HG02759 (cell line): ENCODE measurements around the gene GPR141.

Experiments
- ATAC-seq: cut with Tn5 transposase; IDR thresholded peaks from one replicate; pipeline ENCODE4 v1.9.1; 2021; ENCODE audit warnings: mild to moderate bottlenecking, moderate library complexity; ENCODE audit not compliant: unreplicated experiment

The GPR141 gene

DNA sequence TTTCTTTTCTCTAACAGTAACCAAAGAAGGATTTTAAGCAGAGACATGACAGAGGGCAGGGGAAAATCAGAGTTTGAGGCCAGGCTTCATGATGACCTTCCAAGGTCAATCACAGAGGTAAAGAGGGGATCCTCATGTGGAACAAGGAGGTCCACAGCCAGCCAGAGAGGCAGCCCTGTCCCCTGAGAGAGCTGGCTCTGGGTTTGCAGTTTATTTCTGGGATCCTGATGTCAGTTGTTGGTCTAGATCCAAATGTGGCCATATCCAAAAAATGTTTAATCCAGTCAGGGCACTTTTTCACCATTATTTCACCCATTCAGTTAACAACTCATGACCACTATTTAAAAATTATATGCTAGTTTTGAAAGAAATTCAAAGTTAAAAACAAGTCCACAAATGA lies 45.6 kb downstream of the GPR141 start:
- no peak for ATAC-seq

DNA sequence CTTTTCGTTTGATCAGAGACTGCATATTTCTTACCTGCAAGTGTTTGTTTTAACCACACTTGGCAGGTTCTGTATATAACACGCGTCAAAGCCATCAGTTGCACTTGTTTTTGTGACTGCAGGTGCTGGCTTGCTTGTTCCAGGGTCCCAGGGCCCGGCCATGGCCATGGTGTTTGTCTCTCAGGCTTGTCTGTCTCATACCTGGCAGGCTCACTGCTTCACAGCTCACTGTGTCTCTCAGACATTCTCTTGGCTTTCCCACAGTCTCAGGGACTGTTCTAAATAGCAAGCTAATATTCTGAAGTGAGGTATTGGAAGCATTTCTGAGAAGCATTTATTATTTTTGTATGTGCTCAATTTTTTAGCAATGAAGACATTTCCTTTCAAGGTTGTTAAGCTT lies 46.9 kb downstream of the GPR141 start:
- no peak for ATAC-seq

DNA sequence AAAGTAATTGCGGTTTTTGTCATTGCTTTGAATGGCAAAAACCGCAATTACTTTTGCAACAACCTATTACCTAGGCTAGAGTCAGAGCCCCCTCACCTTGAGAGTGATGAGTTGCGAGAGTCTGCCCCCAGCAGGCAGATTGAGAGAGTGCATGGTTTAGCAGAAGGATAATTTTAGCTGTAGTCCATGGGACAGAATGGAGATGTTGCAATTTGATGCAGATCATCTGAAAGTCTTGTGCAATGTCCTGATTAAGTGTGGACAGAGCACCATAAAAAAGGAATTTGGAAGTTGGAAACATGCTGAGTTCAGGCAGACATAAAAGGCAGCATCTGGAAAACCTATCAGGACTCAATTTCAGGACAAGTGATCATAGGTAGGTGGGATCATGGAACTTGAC lies 48.7 kb downstream of the GPR141 start:
- ATAC-seq = peak; percentile 83

DNA sequence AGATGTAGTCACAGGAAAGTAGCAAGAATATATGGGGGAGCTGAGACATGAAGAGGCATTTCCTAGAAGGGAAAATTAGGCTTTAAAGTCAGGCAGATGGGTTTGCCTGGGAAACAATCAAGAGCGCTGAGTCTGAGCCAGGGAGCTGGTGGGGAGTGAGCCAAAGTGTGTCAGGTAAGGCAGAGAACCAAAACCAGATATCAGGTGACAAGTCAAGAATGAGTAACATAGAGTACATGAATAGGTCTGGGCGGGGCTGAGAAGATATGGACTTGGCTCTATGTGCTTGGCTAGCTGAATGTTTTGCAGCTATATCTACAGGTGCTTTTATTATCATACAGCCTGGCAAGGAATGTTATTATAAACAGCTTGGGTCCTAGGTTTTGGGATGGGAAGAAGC lies 49.3 kb downstream of the GPR141 start:
- ATAC-seq = no peak

DNA sequence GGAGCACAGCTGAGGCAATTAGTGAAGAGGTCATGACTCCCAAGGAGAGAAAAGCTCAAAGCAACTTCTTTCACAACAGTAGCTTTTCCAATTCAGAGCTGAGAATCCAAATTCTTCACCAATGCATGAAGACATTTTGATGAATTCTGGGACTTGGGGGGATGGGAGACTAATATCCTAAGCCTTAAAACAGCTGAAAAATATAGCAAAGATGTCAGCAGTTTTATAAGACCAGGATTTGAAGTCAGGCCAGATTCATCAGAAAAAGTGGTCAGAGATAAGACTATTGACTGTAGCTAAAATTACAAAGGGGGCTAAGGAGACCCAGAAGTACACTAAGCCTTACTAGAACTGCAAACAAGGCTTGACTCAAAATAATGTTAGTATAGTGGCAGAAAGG lies 51.6 kb downstream of the GPR141 start:
- ATAC-seq = no peak

DNA sequence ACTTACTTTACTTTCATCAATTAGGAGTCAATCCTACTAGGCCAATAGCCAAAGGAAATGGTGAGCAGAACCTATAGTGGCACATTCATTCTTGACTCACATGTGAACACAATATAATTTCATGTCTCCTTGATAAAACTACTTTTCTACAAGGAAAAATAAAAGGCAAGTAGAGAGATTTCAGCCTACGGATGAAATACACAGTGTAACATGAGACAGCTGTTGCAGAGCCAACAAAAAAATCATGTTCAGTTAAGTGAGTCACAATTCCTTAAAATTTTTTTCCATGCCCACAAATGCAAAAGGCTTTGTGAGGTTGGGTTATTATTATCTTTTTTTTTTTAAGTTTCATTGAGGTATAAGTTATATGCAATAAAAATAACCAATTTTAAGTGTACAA lies 54.8 kb downstream of the GPR141 start:
- no peak for ATAC-seq

DNA sequence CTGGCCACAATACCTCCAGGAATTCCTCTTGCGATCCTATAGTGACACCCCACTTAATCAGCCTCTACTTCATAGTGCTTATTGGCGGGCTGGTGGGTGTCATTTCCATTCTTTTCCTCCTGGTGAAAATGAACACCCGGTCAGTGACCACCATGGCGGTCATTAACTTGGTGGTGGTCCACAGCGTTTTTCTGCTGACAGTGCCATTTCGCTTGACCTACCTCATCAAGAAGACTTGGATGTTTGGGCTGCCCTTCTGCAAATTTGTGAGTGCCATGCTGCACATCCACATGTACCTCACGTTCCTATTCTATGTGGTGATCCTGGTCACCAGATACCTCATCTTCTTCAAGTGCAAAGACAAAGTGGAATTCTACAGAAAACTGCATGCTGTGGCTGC lies 56.8 kb downstream of the GPR141 start:
- ATAC-seq = no peak

DNA sequence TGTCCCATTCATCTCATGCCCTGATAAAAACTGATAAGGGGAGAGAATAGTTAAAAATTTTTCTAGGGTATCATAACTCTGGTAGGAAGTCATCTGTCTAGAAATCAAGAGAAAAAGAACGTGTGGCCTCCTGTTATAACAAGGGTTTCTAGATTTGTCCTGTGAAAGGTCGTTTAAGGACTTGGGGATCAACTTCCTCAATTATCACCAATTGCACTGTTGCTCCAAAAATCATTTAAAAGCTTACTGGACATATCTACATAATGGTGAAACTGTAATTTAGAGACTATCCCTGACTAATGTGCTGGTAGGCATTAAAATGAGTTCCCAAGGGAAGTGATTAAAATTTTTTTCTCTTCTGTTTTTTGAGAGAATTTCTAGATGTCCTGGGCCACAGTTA lies 58.2 kb downstream of the GPR141 start:
- ATAC-seq = no peak

DNA sequence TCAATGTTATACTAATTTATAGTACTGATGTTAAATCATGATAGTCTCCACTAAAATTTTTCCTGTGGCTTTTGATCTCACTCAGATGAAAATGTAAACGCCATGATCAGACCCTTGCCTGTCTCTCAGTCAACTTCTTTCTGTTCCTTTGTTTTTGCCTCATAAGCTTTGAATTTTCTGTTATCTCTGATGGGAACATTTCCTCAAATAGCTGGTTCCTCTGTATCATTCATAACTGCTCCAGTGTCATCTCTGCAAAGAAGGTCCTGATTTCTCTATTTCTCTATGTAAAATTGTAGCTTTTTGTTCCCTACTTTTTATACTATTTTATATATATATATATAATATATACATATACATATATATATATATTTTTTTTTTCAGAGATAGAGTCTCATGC lies 67.5 kb downstream of the GPR141 start:
- ATAC-seq = no peak

DNA sequence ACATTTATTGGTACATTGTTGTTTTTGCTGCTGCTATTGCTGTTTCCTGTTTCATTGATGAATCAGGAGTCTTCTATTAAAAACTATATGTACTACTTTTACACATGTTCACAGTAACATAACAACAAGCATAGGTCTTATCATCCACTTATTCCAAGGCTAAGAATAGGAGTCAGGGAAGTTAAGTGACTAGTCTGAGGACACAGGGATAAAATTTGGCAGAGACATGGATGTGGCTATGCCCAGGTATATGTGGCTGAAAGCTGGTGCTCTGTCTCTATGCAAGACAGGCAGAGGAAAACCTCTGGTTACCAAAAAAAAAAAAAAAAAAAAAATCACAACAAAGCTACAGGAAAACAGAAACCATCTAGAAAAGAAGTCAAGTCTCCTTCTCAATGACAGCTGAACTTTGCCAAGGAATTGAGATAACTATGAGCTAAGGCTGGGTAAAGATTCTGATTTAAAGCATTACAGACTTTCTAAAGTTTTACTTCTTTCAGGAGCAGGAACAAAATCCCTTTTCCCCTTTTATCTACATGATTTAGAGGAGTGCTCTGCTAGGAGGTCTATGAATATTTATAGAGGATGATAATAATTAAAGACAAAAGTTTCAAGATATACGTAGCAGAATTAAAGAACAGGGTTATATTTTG lies 70.0 kb downstream of the GPR141 start:
- ATAC-seq = no peak

DNA sequence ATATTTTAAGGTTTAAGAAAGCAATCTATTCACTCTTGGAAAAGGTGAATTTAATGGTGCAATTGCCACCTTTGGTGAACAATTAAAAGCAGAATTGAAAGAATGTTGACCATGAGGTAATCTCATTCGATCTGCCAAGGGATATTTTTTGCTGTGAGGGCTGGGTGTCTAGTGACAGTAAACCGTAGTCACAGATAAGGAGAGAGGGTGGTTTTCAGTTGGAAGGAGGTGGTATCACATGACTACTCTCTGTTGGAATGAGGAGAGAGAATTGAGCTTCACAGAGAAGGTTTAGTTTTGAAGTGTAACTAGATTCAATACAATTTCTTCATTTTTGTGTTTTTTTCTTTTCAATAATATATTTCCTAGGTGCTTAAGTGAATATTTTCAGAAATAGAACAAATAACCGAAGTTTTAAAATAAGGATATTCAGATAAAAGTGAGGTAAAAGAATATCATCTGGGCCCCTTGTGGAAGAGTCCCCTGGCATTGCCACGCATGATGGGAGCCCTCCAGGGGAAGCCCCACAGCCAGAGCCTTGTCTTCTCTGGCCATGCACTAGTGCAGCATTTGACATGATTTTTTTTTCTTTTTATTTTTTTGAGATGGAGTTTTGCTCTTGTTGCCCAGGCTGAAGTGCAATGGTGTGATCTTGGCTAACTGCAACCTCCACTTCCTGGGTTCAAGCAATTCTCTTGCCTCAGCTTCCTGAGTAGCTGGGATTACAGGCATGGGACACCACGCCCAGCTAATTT lies 73.4 kb downstream of the GPR141 start:
- ATAC-seq = no peak

DNA sequence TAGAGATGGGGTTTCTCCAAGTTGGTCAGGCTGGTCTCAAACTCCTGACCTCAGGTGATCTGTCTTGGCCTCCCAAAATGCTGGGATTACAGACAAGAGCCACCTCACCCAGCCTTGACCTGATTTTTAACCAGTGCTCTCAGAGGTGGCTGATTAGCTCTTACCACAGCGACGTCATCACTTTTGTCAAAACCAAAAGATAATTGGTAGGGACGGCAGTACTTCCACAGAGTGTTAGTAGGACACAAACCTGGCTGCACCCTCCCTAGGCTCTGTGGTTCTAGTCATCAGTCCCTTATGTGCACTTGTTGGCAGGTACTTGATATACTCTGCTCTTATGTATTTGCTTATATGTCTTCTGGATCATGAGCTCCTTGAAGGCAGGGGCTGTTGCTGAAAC lies 74.0 kb downstream of the GPR141 start:
- no peak for ATAC-seq

DNA sequence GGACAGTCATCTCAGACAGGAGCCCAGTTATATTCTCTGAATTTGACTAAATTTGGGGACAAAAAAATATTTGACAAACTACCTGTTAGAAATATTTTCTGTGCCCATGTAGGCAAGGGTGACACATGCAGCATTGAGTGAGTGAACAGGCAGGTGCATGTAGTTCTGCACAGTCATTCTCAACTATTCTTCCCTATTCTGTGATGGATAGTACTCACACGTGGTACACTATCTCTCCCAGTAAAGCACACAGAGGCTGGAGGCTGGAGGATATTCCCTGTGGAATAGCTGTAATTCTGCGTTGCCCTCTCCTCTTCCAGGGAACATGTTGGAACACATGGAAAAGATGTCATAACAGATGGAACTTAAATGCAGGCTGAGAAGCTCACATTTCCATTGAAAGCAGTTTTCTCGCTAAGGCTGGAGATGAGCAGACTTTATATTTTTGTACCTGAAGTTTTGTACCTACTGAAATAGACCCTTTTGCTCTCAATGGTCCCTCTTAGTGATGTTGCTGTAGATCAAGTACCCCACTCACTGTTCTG lies 75.0 kb downstream of the GPR141 start:
- no peak for ATAC-seq

DNA sequence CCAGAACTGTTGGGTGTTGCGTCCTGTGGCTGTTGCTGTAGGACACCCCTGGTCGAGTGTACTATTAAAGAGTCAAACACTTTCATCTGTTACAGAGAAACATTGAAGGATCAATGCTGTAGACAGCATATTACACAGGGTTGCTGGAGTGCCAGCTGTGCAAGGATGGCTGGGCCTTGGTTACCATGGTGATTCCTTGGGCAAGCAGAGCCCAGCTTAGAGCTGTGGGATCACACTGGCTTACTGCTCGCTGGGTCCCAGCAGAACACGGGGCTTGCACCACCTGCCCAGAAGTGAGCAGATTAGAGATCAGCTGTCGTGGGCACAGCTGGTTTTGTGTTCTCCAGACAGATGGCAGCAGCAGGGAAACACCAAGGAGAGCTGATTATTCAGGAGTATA lies 76.0 kb downstream of the GPR141 start:
- ATAC-seq = no peak

DNA sequence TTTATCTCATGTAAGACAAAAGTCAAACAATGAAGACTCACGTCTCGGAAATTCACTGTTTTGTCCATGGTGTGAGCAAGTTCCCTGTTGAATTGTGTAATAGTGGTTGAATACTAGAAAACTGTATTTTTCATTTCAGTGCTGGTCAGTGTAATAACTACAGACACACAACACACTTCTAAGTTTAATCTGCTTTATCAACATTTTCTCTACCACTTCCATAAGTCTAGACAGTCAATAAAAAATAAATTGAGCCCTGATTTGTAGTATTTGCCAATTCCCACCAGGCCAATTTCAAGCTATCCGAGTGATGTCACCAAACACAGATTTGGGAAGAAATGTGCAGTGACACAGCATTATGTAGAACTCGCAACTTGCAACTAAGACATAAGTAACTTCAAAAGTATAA lies 81.9 kb downstream of the GPR141 start:
- no peak for ATAC-seq

DNA sequence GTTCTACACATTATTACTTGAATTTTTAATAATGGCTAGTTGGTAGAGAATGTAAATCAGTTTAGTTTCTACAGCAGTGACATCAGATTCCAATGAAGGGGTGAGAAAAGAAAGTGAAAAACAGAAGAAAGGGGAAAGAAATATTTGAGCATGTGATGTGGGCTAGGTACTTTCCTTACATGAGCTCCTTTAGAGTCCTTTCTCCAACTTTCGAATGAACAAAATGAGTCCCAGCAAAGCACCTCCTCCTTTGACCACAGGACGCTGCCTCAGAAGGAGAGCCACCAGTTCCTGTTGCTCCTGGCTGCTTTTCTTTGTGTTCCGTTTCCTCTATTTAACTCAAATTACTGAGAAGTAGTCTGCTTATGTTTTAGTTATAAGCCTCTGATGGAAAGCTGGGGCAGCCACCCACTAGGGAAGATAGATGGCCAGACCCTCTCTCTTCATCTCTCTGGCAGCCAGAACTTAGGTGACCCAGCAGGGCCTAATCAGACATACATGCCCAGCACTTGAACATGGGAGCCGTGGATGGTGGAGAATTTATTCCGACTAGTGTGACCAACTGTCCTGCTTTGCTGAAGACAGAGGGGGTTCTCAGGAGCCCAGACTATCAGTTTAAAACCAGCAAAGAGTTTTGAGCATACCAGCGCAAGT lies 82.4 kb downstream of the GPR141 start:
- peak; percentile 92 for ATAC-seq

DNA sequence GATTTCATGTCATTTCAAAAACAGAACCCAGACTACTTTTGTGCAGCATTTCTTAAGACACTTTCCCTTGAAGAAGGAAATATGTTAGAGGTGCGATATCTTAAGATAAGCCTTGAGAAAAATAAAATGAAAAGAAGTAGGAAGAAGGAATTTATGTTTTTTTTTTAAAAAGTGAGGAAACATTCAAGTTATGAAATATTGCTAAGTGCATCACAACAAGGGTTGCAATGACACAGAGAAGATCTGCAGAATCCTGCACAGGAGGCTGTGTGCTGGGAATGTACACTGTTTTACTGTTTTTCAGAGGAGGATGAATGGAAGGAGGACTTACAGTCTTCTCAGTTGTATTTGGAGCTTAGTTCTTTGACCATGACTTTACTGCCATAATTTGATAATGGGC lies 85.0 kb downstream of the GPR141 start:
- ATAC-seq = no peak

DNA sequence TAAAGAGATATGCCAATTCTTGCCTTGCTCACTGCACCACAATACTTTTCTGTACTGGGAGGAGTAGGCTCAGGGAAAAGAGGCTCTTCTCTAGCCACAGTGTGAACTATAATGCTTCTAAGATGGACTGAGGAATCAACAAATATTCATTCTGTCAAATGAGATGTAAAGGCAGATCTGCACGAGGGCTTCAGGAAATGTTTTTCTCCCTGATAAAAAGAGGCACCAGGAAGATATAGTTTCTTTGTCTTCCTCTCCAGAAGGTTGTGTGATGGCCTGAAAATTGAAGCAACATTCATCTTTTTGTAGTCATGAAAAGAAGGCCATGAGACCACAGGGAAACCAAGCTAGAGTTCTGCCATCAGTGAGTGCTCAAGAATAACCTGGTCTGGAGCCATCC lies 85.7 kb downstream of the GPR141 start:
- no peak for ATAC-seq

DNA sequence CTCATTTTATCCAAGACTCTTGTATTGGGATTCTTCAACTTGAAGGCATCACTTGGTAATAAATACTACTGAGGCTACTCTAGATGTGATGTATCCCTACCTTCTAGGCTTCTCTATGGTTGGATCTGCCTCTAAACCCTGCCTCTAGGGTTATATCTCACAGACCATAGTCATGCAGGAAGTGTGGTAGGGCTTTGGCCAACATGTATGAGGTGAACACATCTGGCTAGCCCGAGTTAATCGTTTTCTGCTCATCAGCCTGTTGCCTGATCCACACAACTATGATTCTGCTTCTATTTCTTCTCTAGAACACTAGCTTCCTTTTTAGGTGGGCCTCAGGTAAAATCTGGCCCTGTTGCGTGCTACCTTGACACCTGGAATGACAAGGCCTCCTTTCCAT lies 86.2 kb downstream of the GPR141 start:
- no peak for ATAC-seq

DNA sequence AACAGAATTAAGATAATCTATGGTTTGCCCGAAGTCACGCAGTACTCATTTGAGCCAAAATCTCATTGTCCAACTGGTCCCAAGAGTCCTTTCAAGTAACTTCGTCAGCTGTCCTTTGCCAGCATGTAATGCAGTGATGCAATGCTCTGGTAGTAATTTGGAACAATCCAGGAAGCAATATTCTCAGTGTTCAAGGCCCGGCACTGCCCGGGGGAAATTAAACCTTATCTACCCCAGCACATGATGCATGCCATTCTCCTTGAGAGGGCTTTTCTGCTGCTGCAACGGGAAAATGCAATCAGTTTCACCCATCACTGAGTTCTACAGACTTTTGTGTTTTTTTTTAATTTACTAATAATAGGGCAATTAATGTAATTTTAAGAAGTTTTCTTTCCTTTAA lies 87.3 kb downstream of the GPR141 start:
- no peak for ATAC-seq

DNA sequence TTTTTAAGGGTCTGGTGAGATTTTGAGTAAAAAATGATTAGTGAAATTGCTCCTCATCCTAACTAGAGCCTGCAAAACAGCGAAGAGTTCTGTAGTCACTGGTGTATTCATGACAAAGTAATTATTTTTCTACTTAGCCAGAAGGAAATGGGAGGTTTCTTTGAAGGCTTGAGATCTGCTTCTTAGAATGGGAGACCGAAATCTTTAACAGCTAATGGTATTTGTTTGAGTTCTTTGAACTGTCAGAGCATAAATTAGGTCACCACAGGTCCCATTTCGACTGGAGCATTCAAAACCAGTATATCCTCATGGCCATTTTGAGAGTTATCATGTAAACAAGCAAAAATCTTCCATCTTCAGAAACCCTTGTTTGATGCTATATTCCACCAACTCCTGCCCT lies 87.8 kb downstream of the GPR141 start:
- no peak for ATAC-seq

DNA sequence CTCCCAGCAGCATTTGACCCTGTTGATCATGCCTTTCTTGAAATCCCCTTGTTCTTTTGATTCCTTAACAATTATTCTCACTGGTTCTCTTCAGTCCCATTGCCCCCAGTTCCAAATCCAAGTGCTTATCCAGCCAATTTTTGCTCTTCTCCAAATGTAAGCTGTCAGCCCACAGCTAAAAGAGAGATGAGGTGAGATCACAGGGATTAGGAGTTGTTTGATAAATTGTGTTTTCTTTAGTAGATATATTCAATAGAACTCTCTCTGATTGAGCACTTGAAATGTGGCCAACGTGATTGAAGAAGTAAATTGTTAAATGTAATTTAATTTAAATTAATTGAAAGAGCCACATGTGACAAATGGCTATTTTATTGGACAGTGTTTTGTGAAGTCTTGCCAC lies 88.2 kb downstream of the GPR141 start:
- no peak for ATAC-seq
